ENCODE measurements around the gene YJEFN3.

- no peak for TF ChIP-seq CTCF (IDR thresholded peaks at IDR 0.05; ENCODE audit: low read depth, low read length, poor library complexity, severe bottlenecking)
- no peak for TF ChIP-seq EZH2phosphoT487 (IDR thresholded peaks at IDR 0.05; ENCODE audit: borderline replicate concordance, low read length)
Observed at GRCh38 chr19:19507354-19507753, 21.4 kb upstream of the YJEFN3 start.
